ENCODE results near the gene ADD2. TPM values are rescaled to one million over a fixed set of nuclear protein-coding genes. Genes with fewer than 3 reads are reported as not detected.
A peak's percentile ranks its signal among the peaks of the same experiment; 100 is the strongest.

The ADD2 gene
- total RNA-seq, 1 experiment from 2014 or later = 4.4 TPM

GRCh38 chr2:70684846-70685622 is 83.0 kb downstream of the ADD2 start:
- CTCF ChIA-PET = no interaction called here

GRCh38 chr2:70683455-70683854 is 84.5 kb downstream of the ADD2 start:
- H3K9me3 ChIP-seq (ENCODE audit: low read length) = no peaks in the 10 kb centered on the region
- TF ChIP-seq EZH2phosphoT487 (IDR thresholded peaks at IDR 0.05; ENCODE audit: borderline replicate concordance, low read length) (no peak), EZH2 (IDR thresholded peaks at IDR 0.05; ENCODE audit: low read length, unreplicated experiment) (no peak)
- TF ChIP-seq, protein P1, sequence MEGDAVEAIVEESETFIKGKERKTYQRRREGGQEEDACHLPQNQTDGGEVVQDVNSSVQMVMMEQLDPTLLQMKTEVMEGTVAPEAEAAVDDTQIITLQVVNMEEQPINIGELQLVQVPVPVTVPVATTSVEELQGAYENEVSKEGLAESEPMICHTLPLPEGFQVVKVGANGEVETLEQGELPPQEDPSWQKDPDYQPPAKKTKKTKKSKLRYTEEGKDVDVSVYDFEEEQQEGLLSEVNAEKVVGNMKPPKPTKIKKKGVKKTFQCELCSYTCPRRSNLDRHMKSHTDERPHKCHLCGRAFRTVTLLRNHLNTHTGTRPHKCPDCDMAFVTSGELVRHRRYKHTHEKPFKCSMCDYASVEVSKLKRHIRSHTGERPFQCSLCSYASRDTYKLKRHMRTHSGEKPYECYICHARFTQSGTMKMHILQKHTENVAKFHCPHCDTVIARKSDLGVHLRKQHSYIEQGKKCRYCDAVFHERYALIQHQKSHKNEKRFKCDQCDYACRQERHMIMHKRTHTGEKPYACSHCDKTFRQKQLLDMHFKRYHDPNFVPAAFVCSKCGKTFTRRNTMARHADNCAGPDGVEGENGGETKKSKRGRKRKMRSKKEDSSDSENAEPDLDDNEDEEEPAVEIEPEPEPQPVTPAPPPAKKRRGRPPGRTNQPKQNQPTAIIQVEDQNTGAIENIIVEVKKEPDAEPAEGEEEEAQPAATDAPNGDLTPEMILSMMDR (conservative IDR thresholded peaks at IDR 0.05; ENCODE audit: low read depth, low read length) = no peak
- CTCF ChIA-PET = no interaction called here
- H3K79me2 ChIP-seq (ENCODE audit: low read length) = no peaks in the 10 kb centered on the region
- BruUV-seq (replicated peaks) = no TSS peak
- POLR2A ChIA-PET (ENCODE audit: unreplicated experiment) = no interaction called here
- no peak overlapping the region for H3K27ac ChIP-seq (ENCODE audit: low read length)
- H3K36me3 ChIP-seq (ENCODE audit: low read depth, low read length) = no peaks in the 10 kb centered on the region
- H3K9ac ChIP-seq (ENCODE audit: low read length) = no peak overlapping the region
- H4K20me1 ChIP-seq (ENCODE audit: low read length) = no peaks in the 10 kb centered on the region
- no peaks in the 10 kb centered on the region for H3F3A ChIP-seq (ENCODE audit: low read length, unreplicated experiment)
- DNase-seq = no peak
- H3K4me2 ChIP-seq (ENCODE audit: low read length) = no peak overlapping the region
- H2AFZ ChIP-seq (ENCODE audit: low read length) = no peak overlapping the region
- H3K9me2 ChIP-seq (replicated peaks; ENCODE audit: low read length) = no peaks in the 10 kb centered on the region
- no peak for ATAC-seq
- peaks cover 58% of the 10 kb centered on the region for H3K27me3 ChIP-seq (ENCODE audit: low read length)
- H3K4me1 ChIP-seq (ENCODE audit: insufficient read depth, low read length) = no peaks in the 10 kb centered on the region
- intact Hi-C loops (cut with micrococcal nuclease) = no loop called here
- H3K4me3 ChIP-seq (ENCODE audit: low read length) = no peak overlapping the region

More at GRCh38 chr2:70684846-70685622, 83.0 kb downstream of the ADD2 start:
- POLR2A ChIA-PET (ENCODE audit: unreplicated experiment) = no interaction called here
- TF ChIP-seq, protein P1 (conservative IDR thresholded peaks at IDR 0.05; ENCODE audit: low read depth, low read length) = no peak
- TF ChIP-seq EZH2 (IDR thresholded peaks at IDR 0.05; ENCODE audit: low read length, unreplicated experiment) (no peak), EZH2phosphoT487 (IDR thresholded peaks at IDR 0.05; ENCODE audit: borderline replicate concordance, low read length) (no peak)
- Histone ChIP-seq H3K4me2 (ENCODE audit: low read length) (no peak overlapping the region), H3K79me2 (ENCODE audit: low read length) (no peaks in the 10 kb centered on the region), H3K27ac (ENCODE audit: low read length) (no peak overlapping the region), H4K20me1 (ENCODE audit: low read length) (no peaks in the 10 kb centered on the region), H3K4me1 (ENCODE audit: insufficient read depth, low read length) (no peaks in the 10 kb centered on the region), H3K4me3 (ENCODE audit: low read length) (no peak overlapping the region), H3K36me3 (ENCODE audit: low read depth, low read length) (no peaks in the 10 kb centered on the region), H3K9ac (ENCODE audit: low read length) (no peak overlapping the region), H3K9me2 (replicated peaks; ENCODE audit: low read length) (no peaks in the 10 kb centered on the region), H3K27me3 (ENCODE audit: low read length) (peaks cover 52% of the 10 kb centered on the region), H2AFZ (ENCODE audit: low read length) (no peak overlapping the region), H3K9me3 (ENCODE audit: low read length) (no peaks in the 10 kb centered on the region), H3F3A (ENCODE audit: low read length, unreplicated experiment) (no peaks in the 10 kb centered on the region)
- intact Hi-C loops (cut with micrococcal nuclease) = no loop called here
- ATAC-seq (no peak), DNase-seq (peak; percentile 7)
- BruUV-seq (replicated peaks) = no TSS peak

DNA sequence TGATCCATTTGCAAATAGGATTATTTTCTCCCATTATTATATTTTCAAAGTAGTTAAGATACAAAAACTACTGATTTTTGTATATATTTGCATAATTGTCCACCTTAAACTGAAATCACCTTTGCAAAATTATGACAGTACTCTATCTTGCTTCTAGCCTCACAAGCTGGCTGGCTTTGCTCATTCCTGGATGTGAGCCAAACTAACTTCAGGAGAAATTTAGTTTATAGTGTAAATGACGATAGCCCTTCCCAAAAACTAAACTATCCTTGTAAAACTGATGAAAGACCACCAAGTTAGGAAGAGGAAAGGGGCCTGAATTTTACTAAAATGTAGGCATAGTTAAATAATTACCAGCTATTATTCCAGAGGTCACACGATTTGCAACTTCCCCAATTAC is 87.3 kb downstream of the ADD2 start:
- H3K4me3 ChIP-seq (ENCODE audit: low read length) = no peak overlapping the region
- intact Hi-C loops (cut with micrococcal nuclease) = no loop called here
- no peak overlapping the region for H3K4me2 ChIP-seq (ENCODE audit: low read length)
- no peaks in the 10 kb centered on the region for H3K4me1 ChIP-seq (ENCODE audit: insufficient read depth, low read length)
- H3K36me3 ChIP-seq (ENCODE audit: low read depth, low read length) = no peaks in the 10 kb centered on the region
- H2AFZ ChIP-seq (ENCODE audit: low read length) = no peak overlapping the region
- peaks cover 75% of the 10 kb centered on the region for H3K27me3 ChIP-seq (ENCODE audit: low read length)
- H3K9me2 ChIP-seq (replicated peaks; ENCODE audit: low read length) = no peaks in the 10 kb centered on the region
- DNase-seq (no peak), ATAC-seq (no peak)
- no peak overlapping the region for H3K9ac ChIP-seq (ENCODE audit: low read length)
- no peaks in the 10 kb centered on the region for H3K79me2 ChIP-seq (ENCODE audit: low read length)
- POLR2A ChIA-PET (ENCODE audit: unreplicated experiment) = no interaction called here
- TF ChIP-seq EZH2 (IDR thresholded peaks at IDR 0.05; ENCODE audit: low read length, unreplicated experiment) (no peak), EZH2phosphoT487 (IDR thresholded peaks at IDR 0.05; ENCODE audit: borderline replicate concordance, low read length) (no peak)
- TF ChIP-seq, protein P1 (conservative IDR thresholded peaks at IDR 0.05; ENCODE audit: low read depth, low read length) = no peak
- no TSS peak for BruUV-seq (replicated peaks)
- H3F3A ChIP-seq (ENCODE audit: low read length, unreplicated experiment) = no peaks in the 10 kb centered on the region
- H4K20me1 ChIP-seq (ENCODE audit: low read length) = no peaks in the 10 kb centered on the region
- no peak overlapping the region for H3K27ac ChIP-seq (ENCODE audit: low read length)
- no peaks in the 10 kb centered on the region for H3K9me3 ChIP-seq (ENCODE audit: low read length)
- CTCF ChIA-PET = no interaction called here

All from PC-3 (cell line).